LNCaP clone FGC (cell line): ENCODE measurements around the gene ENPP7.
A peak's percentile ranks its signal among the peaks of the same experiment; 100 is the strongest.

Experiments used
- DNase-seq: peaks from one replicate; pipeline ENCODE4 v3.0.0-alpha.2; 2011; ENCODE audit warnings: low read depth
- H3K4me3 ChIP-seq: 2 replicates; pipeline ENCODE4 v1.5.1; 2011; ENCODE audit warnings: mild to moderate bottlenecking, low read depth, low read length, control low read depth
- CTCF ChIP-seq: IDR thresholded peaks from 2 replicates; pipeline ENCODE4 v1.5.1; 2012; ENCODE audit warnings: mild to moderate bottlenecking; ENCODE audit not compliant: control insufficient read depth, insufficient read depth; ENCODE audit errors: extremely low read depth

ENPP7 gene

GRCh38 chr17:79702550-79703236 lies 28.1 kb upstream of the ENPP7 start:
- no peak overlapping the region for H3K4me3 ChIP-seq
- DNase-seq: no peak
- TF ChIP-seq CTCF: no peak

DNA sequence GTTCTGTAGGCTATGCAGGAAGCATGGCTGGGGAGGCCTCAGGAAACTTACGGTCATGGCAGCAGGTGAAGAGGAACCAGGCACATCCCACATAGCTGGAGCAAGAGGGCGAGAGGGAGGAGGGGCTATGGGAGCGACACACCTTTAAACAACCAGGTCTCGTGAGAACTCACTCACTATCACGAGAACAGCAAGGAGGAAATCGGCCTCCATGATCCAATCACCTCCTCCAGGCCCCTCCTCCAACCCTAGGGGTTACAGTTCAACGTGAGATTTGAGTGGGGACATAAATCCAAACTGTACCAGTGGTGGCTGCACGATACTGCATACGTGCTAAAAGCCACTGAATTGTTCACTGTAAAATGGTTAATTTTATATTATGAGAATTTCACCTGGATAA lies 26.1 kb upstream of the ENPP7 start:
- H3K4me3 ChIP-seq: no peak overlapping the region
- no peak for TF ChIP-seq CTCF

GRCh38 chr17:79705674-79706073 lies 25.1 kb upstream of the ENPP7 start:
- no peak for DNase-seq
- H3K4me3 ChIP-seq: no peak overlapping the region
- TF ChIP-seq CTCF: no peak

More for the DNA sequence above, 26.1 kb upstream of the ENPP7 start:
- no peak for DNase-seq

DNA sequence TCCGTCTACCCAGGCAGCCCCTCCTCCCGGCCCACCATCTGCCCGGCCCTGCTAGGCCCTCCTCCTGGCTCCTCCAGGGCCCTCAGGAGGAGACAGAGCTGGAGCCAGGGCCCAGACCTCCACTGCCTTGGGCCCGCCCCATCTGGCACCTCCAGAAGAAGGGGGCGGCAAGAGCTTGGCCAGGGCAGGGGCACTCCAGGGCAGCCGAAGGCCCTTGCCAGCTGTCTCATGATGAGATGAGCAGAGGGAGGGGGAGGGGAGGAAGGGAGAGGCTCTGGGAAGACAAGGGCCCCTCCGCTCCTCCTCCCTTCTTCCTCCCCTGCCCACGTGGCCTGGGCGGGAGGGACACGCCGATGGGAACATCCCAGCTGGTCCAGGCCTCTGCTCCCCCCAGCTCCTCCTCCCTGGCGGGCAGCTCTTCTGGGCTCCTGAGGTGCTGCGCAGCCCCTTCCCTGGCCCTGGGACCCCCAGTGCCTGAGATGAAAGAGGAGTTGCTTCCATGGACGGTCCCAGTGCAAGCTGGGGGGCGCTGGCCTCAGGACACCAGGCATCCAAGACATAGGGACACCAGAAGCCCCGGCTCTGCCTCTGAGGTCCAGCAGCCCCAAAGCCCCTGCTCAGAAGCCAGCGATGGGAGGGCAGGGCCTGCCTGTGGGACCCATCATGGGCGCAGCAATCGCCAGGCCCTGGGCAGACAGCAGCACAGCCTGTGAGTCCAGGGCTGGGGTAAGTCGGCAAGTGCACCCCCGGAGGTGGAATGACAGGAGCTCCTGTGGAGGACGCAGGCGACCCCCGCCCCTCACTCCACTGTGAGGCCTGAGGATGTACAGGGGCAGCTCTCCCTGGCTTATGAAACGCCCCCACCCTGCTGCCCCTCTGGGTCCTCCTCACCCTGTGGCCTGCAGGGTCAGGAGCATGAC lies 23.6 kb upstream of the ENPP7 start:
- H3K4me3 ChIP-seq: no peak overlapping the region
- no peak for DNase-seq
- TF ChIP-seq CTCF: no peak

- peak; percentile 70 for TF ChIP-seq CTCF
- H3K4me3 ChIP-seq: no peak overlapping the region
- DNase-seq: no peak
Observed at GRCh38 chr17:79707931-79708891, 22.5 kb upstream of the ENPP7 start.

GRCh38 chr17:79711715-79712305 lies 18.9 kb upstream of the ENPP7 start:
- no peak for DNase-seq
- no peak for TF ChIP-seq CTCF

More at GRCh38 chr17:79711715-79712305, 18.9 kb upstream of the ENPP7 start:
- no peak overlapping the region for H3K4me3 ChIP-seq
